T-cell (primary cell): ENCODE results near the gene RB1. TPM values are rescaled to one million over a fixed set of nuclear protein-coding genes. Genes with fewer than 3 reads are reported as not detected.
A peak's percentile ranks its signal among the peaks of the same experiment; 100 is the strongest.

ENCODE experiments used
- ATAC-seq, 4 experiments: fragments of 200-7000 bp in 3 of 4; fragments of 150-1000 bp in 1 of 4; cut with Tn5 transposase; replicated peaks in 1 of 4; 1 replicate in 3 of 4; 2 replicates in 1 of 4; pipeline ENCODE4 v1.10.0; 2021; ENCODE audit warnings: moderate library complexity in 3 of 4, mild to moderate bottlenecking in 2 of 4, moderate number of reproducible peaks in 1 of 4
- CTCF ChIA-PET, 2 donors: fragments of 300-600 bp; sonication (Branson Sonifier 250); formaldehyde crosslinking; loops; one replicate each; lab custom pipeline; 2022; ENCODE audit warnings: antibody characterized with exemption in 2 of 2; lab: Charles Lee
- POLR2A ChIA-PET, 2 donors: fragments of 300-600 bp; sonication (Branson Sonifier 250); formaldehyde crosslinking; loops; one replicate each; lab custom pipeline; 2022; ENCODE audit warnings: antibody characterized with exemption in 2 of 2; lab: Charles Lee
- DNase-seq, 35 experiments: peaks; one replicate each; pipeline versions ENCODE4 v3.0.0 to v3.0.0-alpha.2; 2013 to 2023
- H3K27ac ChIP-seq: one replicate; pipeline ENCODE4 v1.5.1; 2013; ENCODE audit warnings: low read length
- H3K27me3 ChIP-seq, 2 experiments: replicated peaks in 1 of 2; 1 replicate in 1 of 2; 2 replicates in 1 of 2; pipeline versions ENCODE4 v1.6.1 to v1.7.0; 2013; ENCODE audit warnings: low read length in 1 of 2, mixed read lengths in 1 of 2; ENCODE audit not compliant: control insufficient read depth in 2 of 2, insufficient read depth in 2 of 2; ENCODE audit errors: extremely low read depth in 1 of 2
- H3K36me3 ChIP-seq, 2 donors: 1 replicate in 1 of 2; 2 replicates in 1 of 2; pipeline versions ENCODE4 v1.6.1 to v1.7.0; 2013; ENCODE audit warnings: low read length in 1 of 2; ENCODE audit not compliant: control insufficient read depth in 2 of 2, insufficient read depth in 1 of 2; ENCODE audit errors: extremely low read depth in 1 of 2
- H3K4me1 ChIP-seq, 2 experiments: 1 replicate in 1 of 2; 2 replicates in 1 of 2; pipeline versions ENCODE4 v1.6.1 to v1.7.0; 2013; ENCODE audit warnings: low read length in 2 of 2, mixed read lengths in 1 of 2; ENCODE audit not compliant: insufficient read depth in 2 of 2, control insufficient read depth in 1 of 2; ENCODE audit errors: extremely low read depth in 1 of 2
- H3K4me3 ChIP-seq, 2 donors: 1 replicate in 1 of 2; 2 replicates in 1 of 2; pipeline versions ENCODE4 v1.5.1 to v1.7.0; 2013; ENCODE audit warnings: mild to moderate bottlenecking in 2 of 2, low read length in 1 of 2, moderate library complexity in 1 of 2; ENCODE audit not compliant: control insufficient read depth in 1 of 2; ENCODE audit errors: extremely low read depth in 1 of 2
- H3K9me3 ChIP-seq: 2 replicates; pipeline ENCODE4 v1.7.0; 2013
- H3K27ac Mint-ChIP-seq, 2 donors: one replicate each; pipeline ENCODE4 v1.8.0; 2020 to 2021; ENCODE audit warnings: mild to moderate bottlenecking in 2 of 2, mixed read lengths in 2 of 2
- H3K27me3 Mint-ChIP-seq, 2 donors: one replicate each; pipeline ENCODE4 v1.8.0; 2021 to 2022; ENCODE audit warnings: mixed read lengths in 2 of 2
- H3K36me3 Mint-ChIP-seq: one replicate; pipeline ENCODE4 v1.8.0; 2021; ENCODE audit warnings: mixed read lengths
- H3K4me1 Mint-ChIP-seq, 3 donors: one replicate each; pipeline ENCODE4 v1.8.0; 2020 to 2022; ENCODE audit warnings: mixed read lengths in 3 of 3, mild to moderate bottlenecking in 1 of 3
- H3K4me3 Mint-ChIP-seq, 3 donors: one replicate each; pipeline ENCODE4 v1.8.0; 2020 to 2022; ENCODE audit warnings: mild to moderate bottlenecking in 3 of 3, mixed read lengths in 3 of 3, moderate library complexity in 3 of 3
- H3K9me3 Mint-ChIP-seq, 3 donors: one replicate each; pipeline ENCODE4 v1.8.0; 2020 to 2022; ENCODE audit warnings: mixed read lengths in 3 of 3
- WGBS: methylation state at CpG from one replicate; pipeline ENCODE4 v1.1.5; 2013; ENCODE audit warnings: missing lambda C conversion rate; ENCODE audit not compliant: insufficient coverage; 5-methylcytosine and 5-hydroxymethylcytosine counted together
- total RNA-seq, 35 experiments: library from RNA in 6 of 35; stranded (reverse) in 6 of 35; fragments of 120-200 nt in 1 of 35; gene quantifications; one replicate each; pipeline versions ENCODE4 v1.2.1 to v1.2.4 and lab custom pipeline; 2013 to 2026

RB1 gene
- total RNA-seq, 5 donors from 2014 or later (not counting 1 experiment from before 2014, with no cell fraction given), result 17.8 to 26.6 (median 24.0) TPM

GRCh38 chr13:48268019-48268418 lies 35.5 kb upstream of the RB1 start:
- DNase-seq (no peak), ATAC-seq (no peak)
- Histone ChIP-seq H3K9me3 (no peaks in the 10 kb centered on the region), H3K27ac (no peak overlapping the region), H3K4me1 (peaks cover 11 to 26% of the 10 kb centered on the region in 2 experiments), H3K36me3 (peaks cover 0 to 11% of the 10 kb centered on the region in 2 donors), H3K27me3 (no peaks in the 10 kb centered on the region), H3K4me3 (no peak overlapping the region)
- CTCF ChIA-PET, result interaction anchor here in 1 of 2 donors (0.7 to 0.8 kb wide), 2 partner anchors 63 to 165 kb away, joined by 3 read pairs; no protein-coding TSS in a partner anchor
- H3K27me3 Mint-ChIP-seq, result no peaks in the 10 kb centered on the region
- WGBS, result 83% methylated on average over 1 of the region's 4 CpGs
- peak overlapping the region; percentile 23 to 54 for H3K27ac Mint-ChIP-seq
- H3K36me3 Mint-ChIP-seq, result peaks cover 41% of the 10 kb centered on the region
- peaks cover 41 to 44% (median 43%) of the 10 kb centered on the region in 3 donors for H3K4me1 Mint-ChIP-seq
- POLR2A ChIA-PET, result no interaction called here
- no peak overlapping the region for H3K4me3 Mint-ChIP-seq
- no peaks in the 10 kb centered on the region for H3K9me3 Mint-ChIP-seq

- Mint-ChIP-seq H3K4me1 (peaks cover 3 to 15% (median 6%) of the 10 kb centered on the region in 3 donors), H3K27ac (no peak overlapping the region), H3K27me3 (no peaks in the 10 kb centered on the region), H3K4me3 (no peak overlapping the region), H3K36me3 (peaks cover 11% of the 10 kb centered on the region), H3K9me3 (no peaks in the 10 kb centered on the region)
- no peak for DNase-seq
- no peak for ATAC-seq
- 100% methylated on average over 2 of the region's 4 CpGs for WGBS
- CTCF ChIA-PET, result no interaction called here
- H3K9me3 ChIP-seq, result no peaks in the 10 kb centered on the region
- no peaks in the 10 kb centered on the region for H3K4me1 ChIP-seq
- H3K36me3 ChIP-seq, result no peaks in the 10 kb centered on the region
- no peaks in the 10 kb centered on the region for H3K27me3 ChIP-seq
- no peak overlapping the region for H3K4me3 ChIP-seq
- POLR2A ChIA-PET, result no interaction called here
- no peak overlapping the region for H3K27ac ChIP-seq
Measured at GRCh38 chr13:48273346-48273745, 30.2 kb upstream of the RB1 start.

DNA sequence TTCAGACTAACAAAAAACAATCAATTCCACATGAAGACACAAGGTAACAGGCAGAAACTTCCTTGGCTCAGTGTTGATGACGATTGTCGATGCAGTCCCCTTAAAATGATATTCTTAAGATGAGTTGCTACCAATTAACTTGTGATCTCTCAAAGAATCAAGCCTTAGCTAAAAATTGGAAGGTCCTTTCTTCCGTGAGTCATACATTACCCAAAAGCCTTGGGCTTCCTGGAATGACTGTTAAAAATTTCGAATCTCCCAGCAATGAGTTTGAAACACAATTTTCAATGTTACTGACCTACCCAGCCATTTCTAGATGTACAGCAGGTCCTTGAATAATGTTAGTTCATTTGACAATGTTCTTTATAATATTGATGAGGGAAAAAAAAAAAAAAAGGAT lies 28.0 kb upstream of the RB1 start:
- H3K4me3 Mint-ChIP-seq, result no peak overlapping the region
- DNase-seq (no peak), ATAC-seq (no peak)
- H3K4me1 Mint-ChIP-seq, result no peaks in the 10 kb centered on the region
- H3K9me3 ChIP-seq, result no peaks in the 10 kb centered on the region
- WGBS, result no CpG with 5 or more reads among the region's 4 CpGs
- CTCF ChIA-PET, result interaction anchor here (0.7 to 1.0 kb wide), 2 partner anchors 21 to 493 kb away, joined by 3 read pairs; no protein-coding TSS in a partner anchor
- POLR2A ChIA-PET, result no interaction called here
- H3K4me1 ChIP-seq, result no peaks in the 10 kb centered on the region
- no peaks in the 10 kb centered on the region for H3K36me3 Mint-ChIP-seq
- no peaks in the 10 kb centered on the region for H3K36me3 ChIP-seq
- no peak overlapping the region for H3K27ac Mint-ChIP-seq
- no peak overlapping the region for H3K27ac ChIP-seq
- H3K9me3 Mint-ChIP-seq, result no peaks in the 10 kb centered on the region
- H3K4me3 ChIP-seq, result no peak overlapping the region
- no peaks in the 10 kb centered on the region for H3K27me3 Mint-ChIP-seq
- H3K27me3 ChIP-seq, result no peaks in the 10 kb centered on the region

DNA sequence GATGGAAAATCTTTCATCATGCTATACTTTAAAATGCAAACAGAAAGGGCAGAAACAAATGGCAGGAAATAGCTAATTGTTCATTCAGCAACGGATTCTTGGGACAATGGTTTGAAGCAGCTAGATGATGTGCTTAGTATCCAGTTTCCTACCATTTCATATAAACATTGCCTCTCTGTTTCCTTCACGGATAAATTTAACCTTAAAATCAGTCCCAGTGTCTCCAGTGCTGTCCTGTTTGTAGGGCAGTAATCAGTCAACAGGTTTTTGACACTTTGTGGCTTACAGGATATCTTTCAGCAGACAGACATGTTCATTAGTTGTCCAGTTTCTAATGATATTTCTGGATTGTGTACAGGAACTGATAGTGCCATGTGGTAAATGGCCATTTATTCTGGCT lies 24.7 kb upstream of the RB1 start:
- Mint-ChIP-seq H3K4me3 (no peak overlapping the region), H3K9me3 (no peaks in the 10 kb centered on the region), H3K27ac (no peak overlapping the region), H3K36me3 (no peaks in the 10 kb centered on the region), H3K4me1 (no peaks in the 10 kb centered on the region), H3K27me3 (no peaks in the 10 kb centered on the region)
- no peak overlapping the region for H3K4me3 ChIP-seq
- H3K27me3 ChIP-seq, result no peaks in the 10 kb centered on the region
- DNase-seq (no peak), ATAC-seq (no peak)
- H3K4me1 ChIP-seq, result no peaks in the 10 kb centered on the region
- H3K27ac ChIP-seq, result no peak overlapping the region
- H3K9me3 ChIP-seq, result no peaks in the 10 kb centered on the region
- no CpG with 5 or more reads among the region's 2 CpGs for WGBS
- CTCF ChIA-PET, result no interaction called here
- H3K36me3 ChIP-seq, result no peaks in the 10 kb centered on the region
- POLR2A ChIA-PET, result no interaction called here

DNA sequence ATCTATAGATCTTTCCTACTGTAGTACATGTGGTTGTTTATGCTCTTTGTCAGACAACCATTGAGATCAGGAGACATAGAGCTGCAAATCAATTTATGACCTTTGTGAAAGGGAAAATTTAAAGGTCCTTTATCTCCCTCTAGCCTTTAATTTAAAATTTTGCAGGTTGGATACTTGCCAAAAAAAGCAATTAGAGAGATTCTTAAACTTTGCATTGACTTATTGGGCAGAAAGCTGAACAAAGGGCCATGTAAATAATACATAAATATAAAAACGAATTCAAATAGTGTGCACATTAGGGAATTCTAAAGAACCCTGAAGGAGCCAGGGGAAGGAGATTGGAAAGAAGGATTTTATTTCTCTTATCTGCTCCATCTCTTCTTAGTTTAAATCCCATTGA lies 22.0 kb upstream of the RB1 start:
- WGBS, result no CpG with 5 or more reads among the region's 1 CpG
- no peak overlapping the region for H3K4me3 ChIP-seq
- ATAC-seq (no peak), DNase-seq (peak in 1 of 35 experiments; percentile 20)
- no peaks in the 10 kb centered on the region for H3K4me1 ChIP-seq
- no peaks in the 10 kb centered on the region for H3K9me3 ChIP-seq
- H3K36me3 ChIP-seq, result no peaks in the 10 kb centered on the region
- no peak overlapping the region for H3K27ac ChIP-seq
- Mint-ChIP-seq H3K9me3 (peaks cover 0 to 4% (median 0%) of the 10 kb centered on the region in 3 donors), H3K36me3 (no peaks in the 10 kb centered on the region), H3K27me3 (peaks cover 0 to 4% of the 10 kb centered on the region in 2 donors), H3K4me3 (no peak overlapping the region), H3K27ac (no peak overlapping the region), H3K4me1 (no peaks in the 10 kb centered on the region)
- ChIA-PET POLR2A (no interaction called here), CTCF (no interaction called here)
- no peaks in the 10 kb centered on the region for H3K27me3 ChIP-seq

GRCh38 chr13:48291730-48292129 lies 11.8 kb upstream of the RB1 start:
- Histone ChIP-seq H3K4me3 (no peak overlapping the region), H3K27me3 (no peaks in the 10 kb centered on the region), H3K36me3 (no peaks in the 10 kb centered on the region), H3K27ac (no peak overlapping the region), H3K4me1 (no peaks in the 10 kb centered on the region), H3K9me3 (no peaks in the 10 kb centered on the region)
- WGBS, result 60% methylated on average over 1 of the region's 2 CpGs
- POLR2A ChIA-PET, result no interaction called here
- no peak for DNase-seq
- ATAC-seq, result no peak
- Mint-ChIP-seq H3K4me1 (no peaks in the 10 kb centered on the region), H3K27ac (no peak overlapping the region), H3K27me3 (peaks cover 8% of the 10 kb centered on the region in 2 donors), H3K36me3 (no peaks in the 10 kb centered on the region), H3K4me3 (no peak overlapping the region), H3K9me3 (no peaks in the 10 kb centered on the region)
- CTCF ChIA-PET, result no interaction called here

DNA sequence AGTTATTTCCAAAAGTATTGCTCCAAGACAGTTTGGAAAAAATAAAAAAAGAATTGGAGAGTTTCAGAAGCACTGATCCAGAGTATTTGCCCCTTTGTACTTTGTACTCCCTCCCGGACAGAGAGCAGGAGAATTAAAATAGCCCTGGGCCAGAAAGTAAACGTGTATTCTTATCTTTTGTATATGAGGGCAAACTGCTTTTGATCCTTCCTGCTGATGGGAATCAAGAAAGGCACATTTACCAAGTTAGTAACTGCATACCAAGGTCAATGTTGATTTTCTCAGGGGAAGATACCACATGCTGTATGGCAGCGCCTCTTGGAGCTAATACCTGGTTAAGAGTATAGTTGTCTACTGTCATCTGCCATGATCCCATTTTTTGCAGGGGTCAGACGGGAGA lies 10.9 kb upstream of the RB1 start:
- no peaks in the 10 kb centered on the region for H3K36me3 Mint-ChIP-seq
- CTCF ChIA-PET, result no interaction called here
- WGBS, result 60% methylated on average over 1 of the region's 4 CpGs
- no peak overlapping the region for H3K4me3 Mint-ChIP-seq
- no peak overlapping the region for H3K27ac Mint-ChIP-seq
- H3K27me3 Mint-ChIP-seq, result peaks cover 6 to 8% of the 10 kb centered on the region in 2 donors
- Histone ChIP-seq H3K36me3 (no peaks in the 10 kb centered on the region), H3K4me1 (no peaks in the 10 kb centered on the region), H3K27ac (no peak overlapping the region), H3K9me3 (no peaks in the 10 kb centered on the region), H3K4me3 (no peak overlapping the region), H3K27me3 (no peaks in the 10 kb centered on the region)
- no peaks in the 10 kb centered on the region for H3K9me3 Mint-ChIP-seq
- no peak for ATAC-seq
- no peaks in the 10 kb centered on the region for H3K4me1 Mint-ChIP-seq
- no peak for DNase-seq
- POLR2A ChIA-PET, result no interaction called here
